HepG2 (cell line): ENCODE data around the gene GREM2.

Source experiments
- CBX5 ChIP-seq: sonication (generic); formaldehyde crosslinking; IDR thresholded peaks from 2 replicates; pipeline ENCODE4 v1.4.0; 2020; ENCODE audit warnings: missing genetic modification reagents, borderline replicate concordance
- ELF1 ChIP-seq: sonication (generic); formaldehyde crosslinking; IDR thresholded peaks from 2 replicates; pipeline ENCODE4 v1.4.0; 2020; ENCODE audit warnings: missing genetic modification reagents
- GABPB1 ChIP-seq: IDR thresholded peaks from 2 replicates; pipeline ENCODE4 v1.6.1; 2016; ENCODE audit warnings: mild to moderate bottlenecking, missing genetic modification reagents, moderate library complexity, missing compliant biosample characterization
- KLF9 ChIP-seq: IDR thresholded peaks from 2 replicates; pipeline ENCODE4 v1.6.1; 2016; ENCODE audit warnings: low read depth
- MTA3 ChIP-seq: sonication (generic); formaldehyde crosslinking; IDR thresholded peaks from 2 replicates; pipeline ENCODE4 v1.4.0; 2020; ENCODE audit warnings: missing genetic modification reagents
- MXI1 ChIP-seq: IDR thresholded peaks from 3 replicates; pipeline ENCODE4 v1.6.1; 2012; ENCODE audit warnings: low read depth, low read length, inconsistent platforms, borderline replicate concordance
- RFX5 ChIP-seq: IDR thresholded peaks from 2 replicates; pipeline ENCODE4 v1.6.1; 2011; ENCODE audit warnings: low read depth, low read length, improper control_type of control experiment
- SAFB2 ChIP-seq: sonication (generic); formaldehyde crosslinking; IDR thresholded peaks from 2 replicates; pipeline ENCODE4 v1.5.1; 2020; ENCODE audit warnings: missing genetic modification reagents, low read depth, mild to moderate bottlenecking, borderline replicate concordance
- YY1 ChIP-seq: IDR thresholded peaks from 2 replicates; pipeline ENCODE4 v1.6.1; 2011; ENCODE audit warnings: low read length, low read depth, moderate library complexity, mild to moderate bottlenecking; ENCODE audit not compliant: insufficient read depth, insufficient replicate concordance
- TF ChIP-seq, protein P1 (sequence below): IDR thresholded peaks from 2 replicates; pipeline ENCODE4 v1.6.1; 2016; ENCODE audit warnings: low read depth, missing genetic modification reagents, missing compliant biosample characterization
- TF ChIP-seq, protein P2 (sequence below): sonication (generic); formaldehyde crosslinking; IDR thresholded peaks from 2 replicates; pipeline ENCODE4 v1.5.0; 2020; ENCODE audit warnings: mild to moderate bottlenecking, missing genetic modification reagents, moderate library complexity

DNA sequence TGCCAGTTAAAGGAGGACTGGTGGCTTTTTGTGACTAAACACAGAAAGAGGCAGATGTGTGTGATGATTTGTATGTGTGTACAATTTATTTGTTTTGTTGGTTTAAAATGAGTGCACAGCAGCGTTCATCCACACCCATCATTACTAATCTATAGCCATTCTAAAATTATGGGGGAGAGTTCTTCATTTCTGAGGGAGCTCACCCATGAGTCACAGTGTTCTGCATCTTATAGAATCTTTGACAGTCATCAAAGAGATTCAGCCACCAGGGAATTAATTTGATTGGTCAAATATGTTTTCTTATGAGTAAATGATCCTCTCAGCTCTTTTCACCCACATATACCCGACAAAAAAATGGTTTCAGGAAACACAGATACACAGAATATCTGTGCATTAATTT lies 147.9 kb downstream of the GREM2 start:
- TF ChIP-seq YY1 = no peak
- no peak for TF ChIP-seq RFX5
- TF ChIP-seq, protein P1, sequence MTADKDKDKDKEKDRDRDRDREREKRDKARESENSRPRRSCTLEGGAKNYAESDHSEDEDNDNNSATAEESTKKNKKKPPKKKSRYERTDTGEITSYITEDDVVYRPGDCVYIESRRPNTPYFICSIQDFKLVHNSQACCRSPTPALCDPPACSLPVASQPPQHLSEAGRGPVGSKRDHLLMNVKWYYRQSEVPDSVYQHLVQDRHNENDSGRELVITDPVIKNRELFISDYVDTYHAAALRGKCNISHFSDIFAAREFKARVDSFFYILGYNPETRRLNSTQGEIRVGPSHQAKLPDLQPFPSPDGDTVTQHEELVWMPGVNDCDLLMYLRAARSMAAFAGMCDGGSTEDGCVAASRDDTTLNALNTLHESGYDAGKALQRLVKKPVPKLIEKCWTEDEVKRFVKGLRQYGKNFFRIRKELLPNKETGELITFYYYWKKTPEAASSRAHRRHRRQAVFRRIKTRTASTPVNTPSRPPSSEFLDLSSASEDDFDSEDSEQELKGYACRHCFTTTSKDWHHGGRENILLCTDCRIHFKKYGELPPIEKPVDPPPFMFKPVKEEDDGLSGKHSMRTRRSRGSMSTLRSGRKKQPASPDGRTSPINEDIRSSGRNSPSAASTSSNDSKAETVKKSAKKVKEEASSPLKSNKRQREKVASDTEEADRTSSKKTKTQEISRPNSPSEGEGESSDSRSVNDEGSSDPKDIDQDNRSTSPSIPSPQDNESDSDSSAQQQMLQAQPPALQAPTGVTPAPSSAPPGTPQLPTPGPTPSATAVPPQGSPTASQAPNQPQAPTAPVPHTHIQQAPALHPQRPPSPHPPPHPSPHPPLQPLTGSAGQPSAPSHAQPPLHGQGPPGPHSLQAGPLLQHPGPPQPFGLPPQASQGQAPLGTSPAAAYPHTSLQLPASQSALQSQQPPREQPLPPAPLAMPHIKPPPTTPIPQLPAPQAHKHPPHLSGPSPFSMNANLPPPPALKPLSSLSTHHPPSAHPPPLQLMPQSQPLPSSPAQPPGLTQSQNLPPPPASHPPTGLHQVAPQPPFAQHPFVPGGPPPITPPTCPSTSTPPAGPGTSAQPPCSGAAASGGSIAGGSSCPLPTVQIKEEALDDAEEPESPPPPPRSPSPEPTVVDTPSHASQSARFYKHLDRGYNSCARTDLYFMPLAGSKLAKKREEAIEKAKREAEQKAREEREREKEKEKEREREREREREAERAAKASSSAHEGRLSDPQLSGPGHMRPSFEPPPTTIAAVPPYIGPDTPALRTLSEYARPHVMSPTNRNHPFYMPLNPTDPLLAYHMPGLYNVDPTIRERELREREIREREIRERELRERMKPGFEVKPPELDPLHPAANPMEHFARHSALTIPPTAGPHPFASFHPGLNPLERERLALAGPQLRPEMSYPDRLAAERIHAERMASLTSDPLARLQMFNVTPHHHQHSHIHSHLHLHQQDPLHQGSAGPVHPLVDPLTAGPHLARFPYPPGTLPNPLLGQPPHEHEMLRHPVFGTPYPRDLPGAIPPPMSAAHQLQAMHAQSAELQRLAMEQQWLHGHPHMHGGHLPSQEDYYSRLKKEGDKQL (CRISPR knock-in tag) = no peak
- no peak for TF ChIP-seq KLF9 (CRISPR knock-in tag)
- TF ChIP-seq CBX5 (CRISPR knock-in tag) = no peak
- TF ChIP-seq MXI1 = no peak
- TF ChIP-seq MTA3 (CRISPR knock-in tag) = no peak
- no peak for TF ChIP-seq GABPB1 (CRISPR knock-in tag)
- TF ChIP-seq SAFB2 (CRISPR knock-in tag) = no peak
- TF ChIP-seq ELF1 (CRISPR knock-in tag) = no peak
- TF ChIP-seq, protein P2, sequence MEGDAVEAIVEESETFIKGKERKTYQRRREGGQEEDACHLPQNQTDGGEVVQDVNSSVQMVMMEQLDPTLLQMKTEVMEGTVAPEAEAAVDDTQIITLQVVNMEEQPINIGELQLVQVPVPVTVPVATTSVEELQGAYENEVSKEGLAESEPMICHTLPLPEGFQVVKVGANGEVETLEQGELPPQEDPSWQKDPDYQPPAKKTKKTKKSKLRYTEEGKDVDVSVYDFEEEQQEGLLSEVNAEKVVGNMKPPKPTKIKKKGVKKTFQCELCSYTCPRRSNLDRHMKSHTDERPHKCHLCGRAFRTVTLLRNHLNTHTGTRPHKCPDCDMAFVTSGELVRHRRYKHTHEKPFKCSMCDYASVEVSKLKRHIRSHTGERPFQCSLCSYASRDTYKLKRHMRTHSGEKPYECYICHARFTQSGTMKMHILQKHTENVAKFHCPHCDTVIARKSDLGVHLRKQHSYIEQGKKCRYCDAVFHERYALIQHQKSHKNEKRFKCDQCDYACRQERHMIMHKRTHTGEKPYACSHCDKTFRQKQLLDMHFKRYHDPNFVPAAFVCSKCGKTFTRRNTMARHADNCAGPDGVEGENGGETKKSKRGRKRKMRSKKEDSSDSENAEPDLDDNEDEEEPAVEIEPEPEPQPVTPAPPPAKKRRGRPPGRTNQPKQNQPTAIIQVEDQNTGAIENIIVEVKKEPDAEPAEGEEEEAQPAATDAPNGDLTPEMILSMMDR = no peak
